HK-2 (cell line): ENCODE results near the gene ERGIC1.

Source experiments
- DNase-seq: peaks from one replicate; pipeline ENCODE4 v3.0.0-alpha.2; 2018; ENCODE audit not compliant: unreplicated experiment

ERGIC1 gene

DNA sequence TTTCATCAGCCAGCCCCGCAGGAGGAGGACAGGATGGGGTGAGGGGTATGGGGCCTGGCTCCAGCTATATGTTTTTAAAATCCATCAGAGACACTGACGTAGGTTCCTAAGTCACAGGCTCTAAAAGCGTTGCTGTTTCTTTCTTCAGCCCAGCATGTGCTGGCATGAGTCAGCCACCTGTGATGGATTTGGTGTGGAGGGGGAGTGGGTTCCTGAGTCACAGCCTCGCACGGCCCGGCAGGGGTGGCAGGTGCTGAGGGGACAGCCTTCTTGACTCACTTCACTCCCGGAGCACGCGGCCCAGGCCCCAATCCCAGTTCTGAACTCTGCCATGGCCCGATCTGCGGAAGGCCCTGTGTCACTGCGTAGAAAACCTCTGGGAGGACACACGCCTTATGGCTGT, 86.4 kb downstream of the ERGIC1 start:
- peak; percentile 77 for DNase-seq

DNA sequence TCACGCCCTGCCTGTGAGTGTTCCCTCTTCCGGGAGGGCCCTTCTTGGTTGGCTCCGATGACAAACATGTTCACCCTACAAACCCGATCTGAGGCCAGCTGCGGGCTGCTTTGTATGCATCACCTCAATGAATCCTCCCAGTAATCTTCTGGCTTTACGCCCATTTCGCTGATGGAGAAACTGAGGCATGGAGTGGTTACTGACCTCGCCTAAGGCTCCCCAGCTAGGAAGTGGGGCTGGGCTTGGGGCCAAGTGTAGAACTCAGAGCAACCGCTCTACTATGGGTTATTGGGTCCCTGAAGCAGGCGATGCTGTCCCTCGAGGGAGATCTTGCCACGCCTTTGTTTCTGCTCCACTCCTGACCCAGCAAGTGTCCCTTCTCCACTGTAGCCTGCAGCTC, 86.9 kb downstream of the ERGIC1 start:
- no peak for DNase-seq

DNA sequence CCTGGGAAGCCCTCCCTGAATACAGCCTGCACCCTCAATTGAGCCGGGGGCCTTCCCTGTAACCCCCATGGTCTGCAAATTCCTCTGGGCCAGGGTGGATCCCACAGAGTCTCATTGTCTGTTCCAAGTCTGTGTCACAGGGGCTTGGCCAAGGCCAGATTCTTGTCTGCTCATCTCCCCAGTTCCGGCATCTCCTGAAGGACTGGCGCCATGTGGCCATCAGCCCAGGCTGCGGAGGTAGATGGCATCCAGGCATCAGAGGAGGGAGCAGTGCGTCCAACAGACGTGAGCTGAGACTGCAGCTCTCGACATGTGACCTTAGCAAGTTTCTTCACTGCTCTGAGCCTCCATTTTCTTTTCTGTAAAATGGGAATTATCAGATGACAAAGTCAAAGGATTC, 87.9 kb downstream of the ERGIC1 start:
- DNase-seq = no peak

DNA sequence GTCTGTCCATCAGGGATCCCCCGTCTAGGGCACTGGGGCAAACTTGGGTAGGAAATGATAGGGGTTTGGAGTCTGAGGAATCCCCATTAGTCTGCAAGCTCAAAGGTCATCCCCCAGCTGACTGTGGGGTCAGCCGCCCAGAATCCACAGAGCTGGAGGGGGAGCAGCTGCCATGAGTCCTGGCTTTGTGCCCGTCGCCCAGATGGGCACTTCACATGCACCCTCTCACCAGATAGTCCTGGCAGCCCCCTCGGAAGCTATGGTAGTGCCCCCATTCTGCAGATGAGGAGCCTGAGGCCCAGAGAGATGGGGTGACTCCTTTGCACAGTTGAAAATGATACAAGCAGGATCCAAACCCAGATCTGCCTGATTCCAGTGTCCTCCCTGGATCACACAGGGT, 89.5 kb downstream of the ERGIC1 start:
- DNase-seq = no peak

DNA sequence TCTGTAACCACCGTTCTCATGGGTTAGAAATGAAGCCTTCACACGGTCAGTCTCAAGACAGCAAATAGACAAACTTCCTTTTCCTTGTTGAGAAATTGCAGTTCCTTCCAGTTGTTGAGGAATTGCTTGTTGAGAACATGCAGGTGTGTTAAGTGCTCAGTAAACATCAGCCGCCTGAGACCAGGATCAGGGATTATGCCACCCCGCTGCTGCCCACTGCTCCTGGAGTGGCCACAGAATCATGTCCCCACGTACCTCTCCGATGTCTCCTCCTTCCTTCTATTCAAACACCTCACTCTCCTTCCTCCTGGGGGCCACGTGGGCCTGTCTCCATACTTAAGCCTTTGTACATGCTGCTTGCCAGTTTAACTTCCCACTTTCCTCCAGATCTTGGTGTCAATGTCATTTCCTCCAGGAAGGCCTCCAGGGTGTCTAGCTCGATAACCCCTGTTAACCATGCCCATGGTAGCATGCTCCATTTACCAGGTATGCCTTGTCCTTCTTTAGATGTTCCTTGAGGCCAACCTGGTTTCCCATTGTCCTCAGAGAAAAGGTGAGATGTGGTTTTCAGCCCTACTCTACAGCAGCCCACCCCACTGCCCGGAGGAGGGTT, 91.4 kb downstream of the ERGIC1 start:
- no peak for DNase-seq

DNA sequence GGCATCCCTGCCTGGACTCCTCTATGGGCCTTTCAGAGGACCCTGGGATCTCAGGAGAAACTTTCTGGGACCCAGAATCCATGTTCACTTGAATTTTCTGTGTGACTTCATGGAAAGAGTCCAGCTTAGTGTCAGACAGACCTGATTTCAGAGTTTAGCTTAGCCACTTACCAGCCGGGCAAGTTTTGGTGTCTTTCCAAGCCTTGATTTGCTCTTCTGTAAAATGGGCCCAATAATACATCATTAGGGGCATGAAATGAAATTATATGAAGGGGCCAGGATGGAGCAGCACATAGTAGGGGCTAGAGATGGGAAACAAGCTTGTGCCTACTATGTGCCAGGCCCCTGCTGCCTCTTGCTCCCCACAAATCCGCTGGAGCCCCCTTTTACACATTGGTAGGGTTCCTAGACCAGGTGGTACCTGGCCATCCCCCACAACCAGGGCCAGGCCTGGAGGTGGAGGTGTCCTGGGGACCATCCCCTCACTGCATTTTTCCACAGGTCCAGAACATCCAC, 92.0 kb downstream of the ERGIC1 start:
- no peak for DNase-seq

DNA sequence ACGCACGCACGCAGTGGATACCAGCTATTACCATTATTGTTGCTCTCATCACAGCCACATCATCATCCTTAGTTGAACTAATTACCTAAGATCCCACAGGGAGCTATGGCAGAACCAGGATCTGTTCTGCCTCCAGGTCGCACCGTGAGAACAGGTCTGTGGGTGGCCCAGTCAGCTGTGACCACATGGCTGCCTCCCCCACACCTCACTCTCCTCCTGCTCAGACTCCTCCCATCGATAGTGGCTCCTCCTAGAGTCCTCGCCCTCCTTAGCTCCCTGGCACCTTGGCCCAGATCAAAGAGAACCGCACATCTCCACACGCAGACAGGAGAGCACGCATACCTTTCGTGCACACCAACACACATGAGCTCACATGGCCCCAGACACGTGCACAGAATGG, 92.7 kb downstream of the ERGIC1 start:
- no peak for DNase-seq

DNA sequence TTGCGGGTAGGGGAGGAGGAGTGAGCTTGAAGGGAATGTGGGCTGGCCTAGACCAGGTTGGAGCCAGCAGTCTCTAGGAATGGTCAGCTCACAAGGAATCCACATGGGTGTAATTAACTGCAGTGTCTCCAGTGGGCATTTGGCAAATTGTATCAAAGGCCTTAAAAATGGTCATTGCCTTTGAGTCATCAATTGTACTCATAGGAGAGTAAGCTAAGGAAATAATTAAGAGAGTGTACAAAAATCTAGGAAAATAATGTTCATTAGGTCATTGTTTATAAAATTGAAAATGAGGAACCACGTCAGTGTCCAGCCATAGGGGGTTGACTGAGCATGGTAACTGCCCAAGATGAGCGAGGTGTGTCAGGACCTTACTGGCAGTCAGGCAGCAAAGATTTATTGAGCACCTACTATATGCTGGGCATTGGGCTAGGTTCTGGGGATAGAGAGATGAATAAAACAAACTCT, 95.4 kb downstream of the ERGIC1 start:
- DNase-seq = no peak

DNA sequence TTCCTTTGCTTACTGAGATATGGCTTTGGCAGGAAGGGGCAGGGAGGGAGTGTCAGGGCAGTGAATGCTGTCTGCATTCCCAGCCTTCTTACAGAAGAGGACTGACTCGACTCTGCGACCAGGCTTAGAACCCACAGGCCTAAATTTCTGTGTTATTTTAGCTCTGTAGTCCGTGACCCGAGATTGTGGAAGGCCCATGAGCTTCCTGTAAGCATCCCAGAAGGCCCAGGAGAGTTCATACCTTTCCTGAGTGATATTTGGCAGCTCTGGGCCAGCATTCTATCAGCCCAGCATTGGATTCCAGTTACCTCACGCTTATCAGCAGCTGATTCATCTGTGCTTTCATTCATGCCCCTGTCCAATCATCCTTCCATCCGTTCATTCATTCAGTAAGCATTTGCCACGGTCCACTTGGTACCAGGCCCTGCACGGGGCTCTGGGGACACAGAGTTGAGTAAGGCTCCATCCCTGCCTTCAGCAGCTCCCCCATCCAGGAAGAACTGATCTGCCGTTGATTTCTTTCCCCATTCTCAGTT, 97.0 kb downstream of the ERGIC1 start:
- peak; percentile 80 for DNase-seq

DNA sequence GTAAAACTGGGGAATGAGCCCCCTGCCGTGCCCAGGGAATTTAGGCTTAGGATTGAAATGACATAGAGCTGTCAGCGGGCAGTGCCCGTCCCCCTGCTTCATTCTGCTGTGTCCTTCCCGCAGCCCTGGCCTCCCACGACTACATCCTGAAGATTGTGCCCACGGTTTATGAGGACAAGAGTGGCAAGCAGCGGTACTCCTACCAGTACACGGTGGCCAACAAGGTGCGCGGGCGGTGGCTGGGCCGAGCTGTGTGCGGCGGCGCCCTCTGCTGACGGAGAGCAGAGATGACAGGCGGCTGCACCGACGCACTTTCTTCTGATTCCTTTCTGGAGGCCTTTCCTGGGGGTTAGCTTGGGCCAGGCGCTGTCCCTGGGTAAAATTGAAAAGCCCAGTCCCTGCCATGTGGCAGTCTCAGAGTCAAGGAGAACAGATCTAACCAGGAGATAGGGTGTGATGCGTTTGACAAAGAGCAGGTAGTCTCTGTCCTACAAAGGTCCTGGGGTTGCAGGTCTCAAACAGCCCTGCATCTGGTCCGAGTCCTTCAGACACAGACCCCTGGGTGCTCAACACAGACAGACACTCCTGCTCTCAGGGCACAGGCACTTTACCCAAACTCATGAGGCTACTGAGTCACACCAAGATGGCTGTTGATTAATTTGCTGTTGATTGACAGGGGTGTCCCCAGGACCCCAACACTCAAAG, 98.4 kb downstream of the ERGIC1 start:
- DNase-seq = no peak

DNA sequence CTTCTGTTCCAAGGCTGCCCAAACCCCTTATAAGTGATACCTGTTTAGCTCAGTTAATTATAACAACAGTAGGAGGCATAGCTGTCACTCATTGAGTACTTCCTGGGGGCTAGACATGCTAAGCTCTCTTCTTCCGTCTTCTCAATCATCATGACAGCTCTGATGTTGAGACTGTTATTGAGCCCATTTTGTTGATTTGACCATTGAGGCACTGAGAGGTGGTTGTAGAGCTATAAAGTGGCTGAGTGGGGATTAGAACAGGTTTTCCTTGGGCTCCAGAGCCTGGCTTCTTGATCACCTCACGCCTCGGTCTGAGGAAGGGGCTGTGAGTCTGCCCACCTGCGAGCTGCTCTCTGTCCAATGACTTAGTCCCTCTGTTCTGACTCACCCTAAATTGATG, 99.2 kb downstream of the ERGIC1 start:
- no peak for DNase-seq

DNA sequence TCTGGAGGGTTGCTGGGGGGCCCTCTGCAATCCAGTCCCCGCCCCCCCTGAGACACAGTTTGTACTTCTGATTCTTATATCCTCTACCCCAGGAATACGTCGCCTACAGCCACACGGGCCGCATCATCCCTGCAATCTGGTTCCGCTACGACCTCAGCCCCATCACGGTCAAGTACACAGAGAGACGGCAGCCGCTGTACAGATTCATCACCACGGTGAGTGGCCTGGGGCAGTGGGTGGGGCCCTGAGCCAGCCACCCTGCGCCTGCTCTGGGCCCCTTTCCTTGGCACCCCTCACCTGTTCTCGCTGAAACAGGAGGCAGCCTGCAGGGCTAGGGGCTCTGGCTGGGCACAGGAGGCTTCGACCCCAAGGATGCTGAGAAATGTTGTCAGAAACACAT, 101.0 kb downstream of the ERGIC1 start:
- DNase-seq = no peak

DNA sequence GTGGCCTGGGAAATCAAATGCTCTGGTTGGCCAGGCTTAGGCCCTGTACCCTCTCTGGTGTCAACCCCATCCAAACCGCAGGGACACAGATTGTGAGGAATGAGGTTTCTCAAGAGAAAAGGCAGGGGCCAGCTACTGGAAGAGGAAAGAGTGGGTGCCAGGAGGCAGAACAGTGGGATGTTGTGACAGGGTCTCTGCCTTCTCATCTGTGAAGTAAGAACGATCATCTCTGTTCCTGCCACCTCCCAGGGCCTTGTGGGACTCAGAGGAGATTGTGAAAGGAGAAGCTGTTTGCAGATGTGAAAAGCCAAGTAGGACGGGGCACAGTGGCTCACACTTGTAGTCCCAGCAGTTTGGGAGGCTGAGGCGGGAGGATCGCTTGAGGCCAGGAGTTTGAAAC, 102.3 kb downstream of the ERGIC1 start:
- DNase-seq = no peak

DNA sequence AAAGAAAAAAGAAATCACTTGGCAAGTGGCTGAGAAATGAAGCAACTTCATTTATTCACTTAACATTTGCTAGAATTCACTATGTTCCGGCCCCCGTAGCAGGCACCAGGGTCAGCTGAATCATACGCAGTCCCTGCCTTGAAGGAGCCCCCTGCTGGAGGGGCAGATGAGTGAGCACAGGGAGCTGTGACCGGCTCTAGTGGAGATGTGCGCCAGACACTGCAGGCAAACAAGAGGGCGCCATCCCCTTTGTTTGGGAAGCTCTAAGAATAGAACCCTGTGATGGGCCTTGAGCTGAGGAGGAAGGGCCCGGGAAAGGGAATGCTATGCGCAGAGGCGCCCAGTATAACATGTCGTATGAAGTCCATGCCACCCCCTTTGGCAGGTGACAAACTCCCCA, 105.0 kb downstream of the ERGIC1 start:
- DNase-seq = no peak

DNA sequence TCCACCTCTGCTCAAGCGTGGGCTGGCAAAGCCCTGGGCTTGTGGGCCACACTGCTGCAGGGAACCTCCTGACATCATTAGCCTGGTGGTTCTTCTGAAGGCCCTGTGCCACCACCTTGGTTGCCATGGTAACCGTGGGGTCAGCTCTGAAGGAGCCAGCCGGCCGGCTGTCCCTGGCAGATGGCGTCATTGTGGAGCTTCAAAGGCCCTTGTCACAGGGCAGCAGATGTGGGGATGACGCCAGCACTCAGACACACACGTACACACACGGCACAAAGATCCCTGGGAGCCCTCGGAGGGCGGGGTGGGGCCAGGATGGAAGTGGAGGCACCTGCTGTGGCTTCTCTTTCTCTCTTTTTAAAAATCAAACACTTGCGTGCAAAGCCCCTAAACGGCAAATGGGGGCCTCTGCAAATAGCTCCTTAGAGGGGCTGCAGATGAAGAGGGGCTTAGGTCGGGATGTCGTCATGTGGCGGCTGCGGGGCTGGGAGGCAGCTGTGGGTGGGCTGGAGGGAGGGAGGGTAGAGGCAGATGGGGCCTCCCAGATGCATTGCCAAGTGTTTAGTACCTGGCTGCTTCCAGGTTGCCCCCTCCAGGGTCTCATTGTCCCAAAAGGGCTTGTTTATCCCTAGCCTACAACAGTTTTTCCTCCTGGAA, 105.7 kb downstream of the ERGIC1 start:
- no peak for DNase-seq

DNA sequence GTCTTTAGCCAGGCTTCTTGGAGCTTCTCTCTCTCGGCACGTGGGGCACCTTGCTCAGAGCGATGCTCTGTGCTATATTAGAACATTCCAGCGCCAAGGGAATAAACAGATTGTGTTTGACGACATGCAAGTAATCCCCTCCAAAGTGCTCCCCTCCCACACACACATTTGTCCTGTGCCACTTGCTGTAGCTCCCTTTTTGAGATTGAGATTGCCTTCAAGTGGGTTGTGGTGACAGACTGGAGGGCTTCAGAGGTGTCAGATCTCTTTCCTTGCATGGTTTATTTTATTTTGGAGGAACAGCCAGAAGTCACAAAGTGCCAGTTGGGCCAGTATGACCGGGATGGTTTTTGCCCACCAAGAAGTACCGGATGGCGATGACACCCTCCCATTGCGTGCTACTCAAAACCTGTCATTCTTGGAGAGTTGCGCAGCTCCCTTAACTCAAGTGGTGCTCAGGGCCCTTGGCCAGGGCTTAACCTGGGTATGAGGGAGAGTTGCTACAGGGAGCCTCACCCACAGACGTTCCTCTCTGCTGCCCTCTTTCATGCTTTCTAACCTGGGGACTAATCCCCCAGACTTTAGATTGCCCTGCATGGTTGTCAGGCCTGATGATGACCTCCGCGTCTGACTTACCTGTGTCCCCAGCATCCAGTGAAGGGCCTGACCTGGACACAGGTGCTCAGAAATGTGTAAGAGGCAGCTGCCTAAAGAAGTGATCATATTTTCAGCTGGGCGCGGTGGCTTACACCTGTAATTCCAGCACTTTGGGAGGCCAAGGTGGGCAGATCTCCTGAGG, 106.4 kb downstream of the ERGIC1 start:
- no peak for DNase-seq

DNA sequence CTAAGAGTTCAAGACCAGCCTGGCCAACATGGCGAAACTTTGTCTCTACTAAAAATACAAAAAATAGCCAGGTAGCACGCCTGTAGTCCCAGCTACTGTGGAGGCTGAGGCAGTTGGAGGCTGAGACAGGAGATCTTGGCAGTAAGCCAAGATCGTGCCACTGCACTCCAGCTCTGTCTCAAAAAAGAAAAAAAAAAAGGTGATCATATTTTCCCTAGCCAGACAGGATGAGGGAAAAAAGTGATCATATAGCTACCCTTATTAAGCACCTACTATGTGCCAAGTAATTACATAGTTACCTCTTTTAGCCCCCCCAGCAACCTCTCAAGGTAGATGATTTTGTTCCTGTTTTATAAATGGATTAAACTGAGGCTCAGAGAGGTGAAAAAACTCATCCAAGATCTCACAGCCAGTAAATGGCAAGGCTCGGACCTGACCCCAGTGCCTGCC, 107.0 kb downstream of the ERGIC1 start:
- no peak for DNase-seq

DNA sequence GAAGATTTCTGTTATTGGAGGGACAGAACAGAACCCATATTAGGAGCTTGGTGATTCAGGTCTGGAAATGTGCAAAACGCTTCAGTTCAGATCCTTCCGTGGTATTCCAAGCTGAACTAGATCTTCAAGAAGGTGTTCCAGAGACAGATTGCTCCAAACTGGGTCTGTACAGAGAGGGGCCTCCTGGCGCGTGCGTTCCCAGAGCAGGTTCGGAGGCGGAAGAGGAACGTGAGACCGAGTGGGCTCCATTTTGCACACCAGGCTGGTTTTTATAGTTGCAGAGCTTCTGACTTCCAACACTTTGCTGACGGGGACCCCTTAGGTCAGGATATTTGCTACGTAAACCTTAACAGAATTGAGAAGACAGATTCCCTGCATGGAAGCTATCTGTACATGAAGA, 108.5 kb downstream of the ERGIC1 start:
- DNase-seq = no peak

DNA sequence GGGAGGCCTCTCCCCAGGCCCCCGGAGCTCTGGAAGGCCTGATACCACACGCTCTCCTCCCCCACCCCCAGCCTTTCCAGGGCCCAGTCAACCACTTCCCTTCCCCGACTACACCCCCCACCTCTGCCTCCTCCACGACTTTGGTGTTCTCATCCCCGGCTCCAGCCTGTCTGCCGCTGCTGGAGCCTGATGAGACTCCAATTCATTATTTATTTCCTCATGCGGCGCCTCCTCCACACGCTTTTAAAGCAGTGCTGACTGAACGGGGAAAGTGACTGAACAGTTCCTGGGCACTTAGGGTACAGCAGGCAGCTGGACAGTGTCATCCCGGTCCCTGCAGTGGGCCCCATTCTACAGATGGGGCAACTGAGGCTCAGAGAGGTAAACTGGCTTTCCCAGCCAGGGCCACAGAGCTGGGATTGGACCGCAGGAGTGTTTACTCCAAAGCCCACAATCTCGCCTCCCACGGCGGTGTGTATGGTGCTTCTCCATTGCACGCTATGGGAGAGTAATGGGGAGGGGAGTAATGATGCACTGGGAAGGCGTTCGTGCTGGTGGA, 109.3 kb downstream of the ERGIC1 start:
- DNase-seq = peak; percentile 85

DNA sequence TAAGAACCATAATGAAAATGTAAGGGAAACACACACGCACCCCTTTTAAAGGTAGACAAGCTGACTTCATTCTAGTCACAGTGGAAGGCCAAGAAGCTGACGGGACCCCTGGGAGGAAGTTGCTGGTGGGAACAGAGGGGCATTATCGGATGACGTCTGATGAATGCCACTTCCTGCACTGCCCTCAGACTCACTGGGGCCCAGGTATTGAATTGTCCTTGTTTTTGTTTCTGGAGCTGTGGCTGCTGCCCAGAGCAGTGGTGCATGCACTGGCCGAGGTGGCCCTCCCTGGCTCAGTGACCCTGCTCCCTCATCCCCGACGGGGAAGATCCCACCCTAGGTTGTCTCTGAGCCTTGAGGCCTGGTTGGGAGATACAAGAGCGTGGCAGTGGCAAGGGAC, 109.9 kb downstream of the ERGIC1 start:
- peak; percentile 69 for DNase-seq

DNA sequence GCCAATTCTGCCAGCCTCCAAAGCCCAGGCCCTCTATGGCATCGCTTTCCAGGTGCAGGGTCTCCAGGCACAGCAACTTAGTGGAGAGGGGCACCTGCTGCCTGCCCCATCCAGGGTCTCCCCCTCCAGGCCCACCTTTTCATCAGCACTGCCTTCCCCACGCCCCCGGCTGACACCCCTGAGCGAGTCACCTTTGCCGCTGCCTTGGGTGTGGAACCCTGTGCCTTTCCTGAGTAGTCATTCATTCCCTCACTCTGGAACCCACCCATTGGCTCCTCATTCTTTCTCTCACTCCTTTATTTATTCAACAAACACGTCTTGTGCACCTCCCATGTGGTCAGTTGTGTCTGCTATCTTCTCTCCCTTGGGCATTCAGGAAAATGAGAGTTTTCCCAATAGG, 110.7 kb downstream of the ERGIC1 start:
- DNase-seq = no peak

DNA sequence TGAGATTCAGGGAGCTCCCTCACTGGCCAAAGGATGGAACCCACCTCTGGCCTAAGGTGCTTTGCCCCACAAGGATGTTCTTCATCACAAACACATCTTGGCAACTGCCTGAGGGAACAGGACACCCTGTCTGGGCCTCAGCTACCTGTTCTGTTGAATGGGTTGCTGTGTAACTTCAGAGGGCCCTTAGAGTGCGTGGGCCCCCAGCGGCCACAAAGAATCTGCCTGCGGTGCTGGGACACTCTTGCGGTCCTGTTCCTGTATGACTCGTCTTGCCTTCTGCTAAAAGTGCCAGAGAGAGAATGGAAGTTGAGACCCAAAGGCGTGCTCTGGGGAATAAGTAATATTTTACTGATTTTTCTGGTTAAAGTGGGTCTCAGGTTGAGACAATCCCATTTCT, 111.1 kb downstream of the ERGIC1 start:
- no peak for DNase-seq
